Esophagus squamous epithelium (tissue), 4 donors: Measurements from ENCODE around the gene CCDC159.
A peak's percentile ranks its signal among the peaks of the same experiment; 100 is the strongest.

Source experiments
- CTCF ChIP-seq, 6 experiments: fragments of 450-650 bp in 4 of 6; fragments of 200-600 bp in 2 of 6; sonication (generic) in 2 of 6; IDR thresholded peaks; one replicate each; pipeline ENCODE4 v1.5.1; 2016 to 2019; ENCODE audit warnings: antibody characterized with exemption in 6 of 6, mild to moderate bottlenecking in 4 of 6, moderate library complexity in 4 of 6
- POLR2A ChIP-seq, 4 donors: fragments of 450-650 bp; IDR thresholded peaks; one replicate each; pipeline ENCODE4 v1.6.1; 2017; ENCODE audit warnings: antibody characterized with exemption in 4 of 4, mild to moderate bottlenecking in 4 of 4, moderate library complexity in 3 of 4

GRCh38 chr19:11375143-11375948 is 29.0 kb downstream of the CCDC159 start:
- no peak for TF ChIP-seq CTCF (IDR thresholded peaks at IDR 0.05)
- peak in 2 of 4 donors; percentile 25 to 76 for TF ChIP-seq POLR2A (IDR thresholded peaks at IDR 0.05)
